GM19240 (cell line): ENCODE data around the gene GDPD5.

Experiments
- DNase-seq: peaks from one replicate; pipeline ENCODE4 v3.0.0; 2011; ENCODE audit warnings: low spot score; ENCODE audit not compliant: insufficient read length

Gene GDPD5

DNA sequence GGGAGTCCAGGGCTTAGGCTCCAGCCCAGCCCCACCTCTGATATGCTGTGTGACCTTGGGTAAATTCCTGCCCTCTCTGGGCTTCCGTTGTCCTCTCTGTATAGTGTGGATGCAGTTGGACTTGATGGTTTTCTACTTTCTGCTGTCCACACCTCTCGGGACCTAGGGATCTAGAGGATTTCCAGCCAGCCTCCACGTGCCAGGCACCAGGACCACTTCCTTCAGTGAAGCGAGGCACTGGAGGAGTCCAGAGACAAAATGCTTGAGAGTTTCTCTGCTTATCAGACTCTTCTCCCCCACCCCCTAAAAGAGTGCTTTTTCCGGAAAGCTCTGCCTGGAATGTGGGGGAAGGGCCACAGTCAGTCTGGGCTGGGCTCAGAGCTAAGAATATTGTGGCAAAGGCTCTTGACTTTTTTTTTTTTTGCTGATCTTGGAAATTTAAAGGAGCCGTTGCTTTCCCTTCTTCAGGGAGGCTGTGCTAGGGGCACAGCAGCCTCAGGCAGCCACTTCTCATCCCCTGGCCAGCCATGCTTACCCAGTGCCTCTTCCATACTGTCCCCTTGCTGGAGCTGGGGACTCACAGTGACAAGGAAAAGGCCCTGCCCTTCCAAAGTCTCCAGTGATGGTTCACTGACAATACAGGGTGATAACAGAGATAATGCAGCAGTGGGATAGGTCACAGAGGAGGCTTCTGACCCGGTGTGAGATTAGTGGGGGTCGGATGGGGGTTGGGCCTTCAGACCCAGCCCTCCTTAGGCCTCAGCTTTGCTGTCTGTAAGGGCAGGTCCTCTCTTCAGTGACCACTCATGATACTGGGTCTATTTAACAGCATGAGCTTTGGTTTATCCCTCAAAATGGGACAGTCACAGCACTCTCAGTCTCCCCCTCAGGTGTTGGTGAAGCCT lies 33.5 kb upstream of the GDPD5 start:
- no peak for DNase-seq

DNA sequence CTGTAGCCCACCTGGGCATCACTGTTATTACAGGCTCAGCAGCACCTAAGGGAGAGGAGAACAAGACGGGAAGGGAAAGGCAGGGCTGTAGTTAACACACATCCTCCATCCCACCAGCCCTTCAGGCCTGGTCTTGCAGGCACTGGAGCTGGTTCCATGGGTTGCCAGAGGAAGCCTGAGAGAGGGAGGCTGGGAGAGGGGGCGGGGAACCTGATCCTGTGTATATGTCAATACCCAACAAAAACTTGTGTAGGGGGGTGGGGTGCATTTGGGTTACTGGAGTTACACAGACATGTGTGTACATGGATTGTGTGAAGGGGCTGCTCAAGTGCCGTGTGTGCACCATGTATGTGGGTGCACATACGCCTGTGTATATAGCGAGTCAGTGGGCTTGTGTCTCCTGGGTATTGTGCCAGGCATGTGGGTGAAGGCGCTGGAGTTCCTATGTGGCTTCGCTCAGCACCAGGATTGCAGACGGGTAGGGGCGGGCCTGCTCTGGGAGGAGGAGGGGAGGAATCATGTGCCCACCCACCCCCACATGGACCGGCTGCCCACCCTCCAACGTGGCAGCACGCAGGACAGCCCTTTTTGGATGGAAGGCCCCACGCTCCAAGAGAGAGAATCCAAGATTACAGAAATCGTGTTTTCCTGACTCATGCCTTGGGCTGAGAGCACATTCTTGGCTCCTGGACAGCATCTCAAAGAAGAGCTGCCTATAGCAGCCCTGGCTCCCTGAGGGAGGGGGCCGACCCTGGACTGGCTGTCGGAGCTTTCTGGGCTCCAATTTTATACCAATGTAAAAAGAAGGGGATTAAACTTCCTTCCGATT lies 32.1 kb upstream of the GDPD5 start:
- DNase-seq: no peak

DNA sequence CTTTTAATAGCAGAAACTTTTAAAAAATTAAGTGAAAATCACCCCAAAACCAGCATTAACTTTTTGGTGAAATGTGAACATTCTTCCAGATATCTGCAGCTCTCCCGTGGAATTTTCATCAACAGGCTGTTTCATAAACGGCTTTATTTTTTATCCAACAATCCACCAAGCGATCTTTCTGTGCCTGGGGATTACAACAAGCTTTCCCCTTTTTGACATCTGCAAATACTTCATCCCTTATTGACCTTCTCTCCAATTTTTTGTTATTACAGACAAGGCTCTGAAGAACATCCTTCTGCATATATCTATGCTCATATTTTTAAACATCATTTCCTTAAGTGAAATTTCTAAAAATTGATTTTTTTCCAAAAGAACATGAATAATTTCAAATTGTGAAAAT lies 30.5 kb upstream of the GDPD5 start:
- DNase-seq: no peak

DNA sequence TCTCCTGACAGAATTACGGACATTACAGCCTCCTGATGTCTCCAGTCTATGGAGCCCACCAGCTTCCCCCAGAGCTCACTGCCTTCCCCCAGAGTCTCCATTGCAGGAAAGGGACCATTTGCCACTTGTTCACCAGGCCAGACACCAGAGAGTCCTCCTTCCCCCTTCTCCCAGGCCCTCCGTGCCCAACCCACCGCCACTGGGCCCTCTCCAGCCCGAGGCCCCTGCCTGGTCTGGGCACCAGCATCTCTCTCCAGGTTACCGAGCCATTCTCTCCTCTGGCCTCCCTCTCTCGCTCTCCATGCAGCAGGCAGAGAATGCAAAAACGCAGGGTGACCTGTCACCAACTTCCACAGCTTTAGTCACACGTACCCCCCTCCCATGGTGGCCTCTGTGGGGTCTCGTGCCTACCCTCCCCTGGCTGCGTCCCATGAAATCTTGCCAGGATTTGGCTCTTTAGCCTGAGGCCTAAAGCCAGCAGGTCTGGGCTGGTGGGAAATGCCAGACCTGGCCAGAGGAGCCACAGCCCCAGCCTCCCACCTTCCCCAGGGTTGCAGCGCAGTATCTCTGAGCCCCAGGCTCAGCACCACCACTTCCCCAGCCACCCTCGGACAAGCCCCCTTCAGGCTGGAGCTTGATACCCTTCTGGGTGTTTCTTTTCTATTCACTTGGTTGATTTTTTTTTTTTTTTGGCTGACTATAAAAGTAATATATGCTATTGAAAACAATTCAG lies 29.5 kb upstream of the GDPD5 start:
- DNase-seq: no peak

DNA sequence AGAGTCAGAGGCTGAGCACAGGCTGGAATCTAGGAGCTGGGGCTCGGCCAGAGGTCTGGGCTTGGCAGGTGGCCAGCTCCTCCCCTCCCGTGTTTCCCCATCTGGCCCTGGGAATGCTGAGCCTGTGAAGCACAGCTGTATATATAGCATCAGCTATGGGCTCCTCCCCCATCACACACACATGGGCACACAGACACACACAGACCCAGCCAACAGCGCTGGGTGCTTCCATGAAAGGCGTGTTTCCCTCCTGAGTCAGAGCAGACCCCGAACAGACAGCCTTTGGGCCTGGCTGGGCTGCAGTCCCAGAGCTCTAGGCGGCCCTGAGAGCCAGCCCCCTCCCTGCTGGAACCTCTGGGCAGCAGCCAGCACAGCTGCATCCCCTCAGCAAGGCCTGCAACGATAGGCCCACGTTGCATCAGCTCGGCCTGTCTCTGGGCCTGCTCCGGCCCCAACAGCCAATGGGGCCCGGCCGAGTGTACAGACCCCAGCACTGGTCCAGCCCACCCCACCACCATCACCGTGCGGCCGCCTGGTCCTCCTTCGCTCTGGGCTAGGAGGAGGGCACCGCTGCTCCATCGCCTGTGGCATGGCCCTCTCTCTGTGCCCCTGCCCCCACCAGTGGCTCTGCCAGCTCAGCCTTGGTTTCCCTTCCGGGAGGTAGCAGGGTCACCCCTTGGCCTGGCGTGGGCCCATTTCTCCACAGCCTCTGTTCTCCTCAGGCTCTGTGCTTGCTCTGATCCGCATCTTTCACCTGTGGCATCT lies 28.7 kb upstream of the GDPD5 start:
- no peak for DNase-seq

DNA sequence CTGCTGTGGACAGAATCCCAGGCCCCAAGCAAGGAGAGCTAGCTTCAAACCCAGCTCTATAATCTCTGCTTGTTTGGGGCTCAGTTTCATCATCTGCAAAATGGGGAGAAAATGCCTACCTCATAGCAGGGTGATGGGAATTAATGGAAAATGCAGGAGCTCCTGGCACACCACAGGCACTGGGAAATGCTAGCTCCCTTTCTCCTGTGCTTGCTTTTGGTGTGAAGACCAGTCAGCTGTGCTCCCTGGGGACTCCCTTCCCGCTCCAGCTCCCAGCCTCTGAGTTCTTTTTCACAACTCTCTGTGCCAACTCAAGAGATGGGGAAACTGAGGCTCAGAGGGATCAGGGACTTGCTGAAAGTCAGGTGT lies 28.1 kb upstream of the GDPD5 start:
- no peak for DNase-seq

DNA sequence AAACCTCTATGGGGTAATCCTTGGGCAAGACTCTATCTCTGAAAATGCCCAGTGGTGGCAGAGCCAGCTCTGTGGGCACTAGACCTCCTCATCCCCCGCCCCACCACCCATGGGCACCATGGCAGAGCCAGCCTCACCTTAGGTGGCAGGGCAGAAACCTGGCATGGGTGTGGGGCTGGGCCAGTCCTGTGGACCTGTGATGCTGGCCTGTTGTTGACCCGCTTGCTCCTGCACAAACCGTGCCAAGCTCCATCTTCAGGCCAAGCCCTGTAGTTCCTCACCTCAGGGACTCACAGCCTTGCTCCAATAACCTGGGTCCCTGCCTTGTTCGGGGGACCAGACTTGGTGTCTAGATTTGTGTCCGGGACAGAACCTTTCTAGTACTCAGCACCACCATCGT lies 27.4 kb upstream of the GDPD5 start:
- no peak for DNase-seq

DNA sequence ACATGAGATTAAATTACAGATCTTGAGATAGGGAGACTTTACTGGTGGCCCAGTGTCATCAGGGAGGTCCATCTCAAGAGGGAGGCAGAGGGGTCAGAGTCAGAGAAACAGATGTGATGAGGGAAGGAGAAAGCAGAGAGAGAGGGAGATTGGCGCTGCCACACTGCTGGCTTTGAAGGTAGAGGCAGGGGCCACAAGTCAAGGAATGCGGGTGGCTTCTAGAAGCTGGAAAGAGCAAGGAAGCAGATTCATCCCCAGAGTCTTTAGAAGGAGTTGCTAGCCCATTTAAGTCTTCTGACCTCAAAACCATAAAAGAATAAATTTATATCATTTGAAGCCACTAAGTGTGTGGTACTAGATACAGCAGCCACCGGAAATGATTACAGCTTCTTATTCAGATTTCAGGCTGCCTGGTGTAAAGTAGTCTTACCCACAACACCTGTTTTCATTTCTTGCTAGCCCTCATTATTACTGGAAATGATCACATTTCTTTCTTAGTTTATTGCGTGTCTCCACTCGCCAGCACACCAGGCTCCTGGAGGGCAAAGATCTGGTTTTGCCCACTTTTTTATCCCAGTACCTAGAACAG lies 23.7 kb upstream of the GDPD5 start:
- DNase-seq: no peak

DNA sequence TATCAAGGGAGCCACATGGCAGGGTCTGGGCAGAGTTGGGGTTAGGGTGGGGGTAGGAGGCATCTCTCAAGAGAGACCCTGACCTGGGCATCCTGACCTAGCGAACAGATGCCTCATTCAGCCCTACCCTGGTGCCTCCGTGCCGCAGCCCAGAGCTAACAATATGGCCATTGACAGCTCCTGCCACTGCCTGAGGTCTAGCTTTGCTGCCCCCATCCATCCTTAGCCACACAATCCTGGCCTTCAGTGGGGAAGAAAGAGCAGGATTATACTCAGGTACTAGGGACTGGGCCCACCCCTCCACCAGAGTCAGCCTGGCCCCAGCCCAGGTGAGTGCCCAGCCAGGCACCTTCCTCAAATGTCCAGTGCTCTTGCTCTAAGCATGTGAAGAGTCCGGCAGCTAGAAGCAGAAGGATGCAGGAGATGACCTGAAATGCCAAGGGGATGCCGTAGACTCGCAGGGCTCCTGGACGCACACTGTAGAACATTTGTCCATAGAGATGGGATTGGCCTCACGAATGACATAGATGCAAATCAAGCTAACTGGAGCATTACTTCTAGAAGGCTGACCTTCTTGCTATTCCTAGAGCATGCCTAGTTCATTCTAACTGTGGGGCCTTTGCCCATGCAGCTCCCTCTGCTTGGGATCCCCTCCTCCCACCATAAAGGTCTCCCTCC lies 23.0 kb upstream of the GDPD5 start:
- DNase-seq: no peak

DNA sequence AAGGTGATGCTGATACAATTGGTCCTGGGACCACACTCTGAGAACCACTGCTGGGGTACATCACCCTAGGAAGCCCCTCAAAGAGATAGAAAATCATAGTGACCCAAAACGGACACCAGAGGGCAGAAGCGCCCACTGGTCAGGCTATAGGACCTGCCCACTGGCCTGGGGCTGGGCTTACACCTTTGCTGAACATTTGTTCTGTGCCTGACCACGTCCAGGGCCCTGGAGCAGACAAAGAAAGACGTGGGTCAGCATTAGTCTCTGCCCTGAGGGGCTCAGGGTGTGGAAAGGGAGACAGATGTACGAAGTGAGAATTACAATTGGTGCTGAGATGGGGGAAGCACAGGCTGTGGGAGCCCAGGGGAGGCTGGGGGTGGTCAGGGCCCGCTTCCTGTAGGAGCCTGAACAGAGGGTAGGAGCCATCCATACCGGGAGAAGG lies 21.9 kb upstream of the GDPD5 start:
- DNase-seq: peak; percentile 67

DNA sequence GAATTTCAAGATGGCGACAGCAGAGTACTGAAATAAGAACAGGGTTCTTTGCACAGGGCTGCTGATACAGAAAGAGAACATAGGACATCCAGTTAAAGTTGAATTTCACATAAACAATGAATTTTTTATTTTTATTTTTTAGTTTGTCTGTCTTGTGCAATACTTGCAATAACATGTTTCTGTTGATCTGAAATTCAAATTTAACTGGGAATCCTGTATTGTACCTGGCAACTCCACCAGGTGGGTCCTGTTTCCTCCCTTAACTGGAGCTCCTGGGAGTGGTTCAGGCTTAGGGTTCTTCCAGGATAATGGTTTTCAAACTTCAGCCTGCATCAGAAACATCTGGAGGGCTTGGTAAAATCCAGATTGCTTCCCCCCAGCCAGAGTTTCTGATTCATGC lies 21.4 kb upstream of the GDPD5 start:
- DNase-seq: no peak

DNA sequence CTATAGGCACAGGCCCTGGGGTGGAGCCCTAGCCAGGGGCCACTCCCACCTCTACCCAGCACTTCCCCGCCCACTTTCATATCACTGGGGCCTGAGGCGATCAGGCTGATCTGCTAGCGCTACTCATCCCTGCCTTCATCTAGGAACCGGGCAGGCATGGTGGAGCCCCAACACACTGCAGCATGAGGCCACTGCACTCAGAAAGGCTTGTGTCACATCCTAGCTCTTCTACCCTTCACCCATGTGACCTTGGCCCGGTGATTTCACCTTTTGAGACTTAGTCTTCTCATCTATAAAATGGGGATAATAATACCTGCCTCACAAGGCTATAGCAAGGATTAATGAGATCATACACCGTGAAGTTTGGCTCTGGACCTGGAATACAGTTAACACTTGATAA lies 18.1 kb upstream of the GDPD5 start:
- no peak for DNase-seq

DNA sequence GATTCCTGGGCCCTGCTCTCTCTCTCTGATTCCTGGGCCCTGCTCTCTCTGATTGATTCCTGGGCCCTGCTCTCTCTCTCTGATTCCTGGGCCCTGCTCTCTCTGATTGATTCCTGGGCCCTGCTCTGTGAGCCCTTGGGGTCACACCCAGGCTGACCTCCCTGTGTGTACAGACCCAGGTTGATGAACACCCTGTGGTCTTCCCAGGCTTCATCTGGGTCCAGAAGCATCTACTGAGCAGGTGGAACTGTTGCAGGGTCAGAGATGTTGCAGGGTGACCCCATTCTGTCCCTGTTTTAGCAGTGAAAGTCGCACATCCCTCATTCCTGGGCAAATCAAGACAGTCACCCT lies 16.3 kb upstream of the GDPD5 start:
- no peak for DNase-seq

DNA sequence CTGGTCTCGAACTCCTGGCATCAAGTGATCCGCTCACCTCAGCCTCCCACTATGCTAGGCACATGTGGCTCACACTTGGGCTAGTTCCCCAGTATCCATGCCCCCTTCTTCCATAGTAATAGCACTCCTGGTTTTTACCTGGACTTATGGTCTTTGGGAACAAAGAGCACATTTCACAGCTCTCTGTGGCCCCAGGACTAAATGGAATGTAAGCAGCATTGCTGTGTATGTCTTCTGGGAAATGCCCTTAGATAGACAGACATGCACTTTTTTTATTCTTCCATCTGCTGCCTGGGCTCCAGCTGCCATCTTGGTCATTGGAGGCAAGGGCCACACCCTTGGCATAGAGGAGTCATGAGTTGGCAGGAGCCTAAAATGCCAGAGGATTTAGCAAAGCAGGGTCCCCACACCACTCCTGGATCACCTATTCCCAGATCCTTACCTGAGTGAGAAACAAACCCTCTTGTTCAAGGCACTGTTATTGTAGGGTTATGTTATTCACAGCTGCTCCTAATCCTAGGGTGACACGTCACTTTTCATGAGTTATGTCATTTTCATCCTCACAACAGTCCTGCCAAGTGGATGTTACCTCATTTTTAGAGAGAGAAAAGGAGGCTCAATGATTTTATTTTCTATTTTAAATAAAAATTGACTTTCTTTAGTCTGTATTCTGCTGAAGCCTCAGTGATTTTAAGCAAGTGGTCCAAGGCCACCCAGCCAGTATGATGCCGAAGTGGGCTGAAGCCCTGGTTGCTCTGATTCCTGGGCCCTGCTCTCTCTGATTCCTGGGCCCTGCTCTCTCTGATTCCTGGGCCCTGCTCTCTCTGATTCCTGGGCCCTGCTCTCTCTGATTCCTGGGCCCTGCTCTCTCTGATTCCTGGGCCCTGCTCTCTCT lies 15.7 kb upstream of the GDPD5 start:
- DNase-seq: no peak

DNA sequence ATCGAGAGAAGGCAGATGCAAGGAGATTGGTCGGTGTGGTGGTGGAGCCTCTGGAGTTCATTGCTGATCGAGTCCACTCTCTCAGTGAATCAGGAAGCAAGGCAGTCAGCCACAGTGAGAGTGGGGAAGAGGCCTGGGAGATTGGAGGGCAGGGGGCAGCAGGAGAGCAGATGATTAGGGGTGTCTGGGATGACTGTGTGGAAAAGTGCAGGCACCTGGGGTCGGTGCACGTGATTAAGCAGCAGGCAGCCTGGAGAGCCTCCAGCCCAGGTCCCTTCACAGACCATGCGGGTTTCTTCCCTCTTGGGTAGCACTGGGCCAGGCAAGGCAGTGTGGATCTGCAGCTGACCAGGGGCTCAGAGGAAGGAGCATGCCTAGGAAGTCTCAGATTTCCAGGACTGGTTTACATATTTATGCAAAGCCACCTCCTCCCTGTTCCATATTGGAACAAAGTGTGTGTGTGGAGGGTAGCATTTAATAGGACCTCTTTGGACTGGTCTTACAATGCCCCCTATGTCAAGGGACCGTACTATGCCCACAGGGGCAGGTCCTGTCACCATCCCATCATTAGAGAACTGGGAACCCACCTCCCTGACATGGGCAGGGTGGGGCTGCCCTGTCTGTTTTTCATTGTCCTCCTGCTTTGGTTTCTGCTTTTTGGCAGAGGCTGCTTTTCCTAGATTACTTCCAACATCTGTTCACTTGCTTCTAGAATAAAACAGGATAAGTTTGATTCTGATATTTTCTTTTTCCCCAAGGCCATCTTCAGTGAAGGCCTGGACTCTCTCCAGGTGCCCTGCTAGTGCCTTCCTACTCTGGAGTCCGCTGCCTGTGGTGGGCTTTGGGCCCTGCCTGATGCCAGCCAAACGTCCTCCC lies 14.0 kb upstream of the GDPD5 start:
- DNase-seq: no peak

DNA sequence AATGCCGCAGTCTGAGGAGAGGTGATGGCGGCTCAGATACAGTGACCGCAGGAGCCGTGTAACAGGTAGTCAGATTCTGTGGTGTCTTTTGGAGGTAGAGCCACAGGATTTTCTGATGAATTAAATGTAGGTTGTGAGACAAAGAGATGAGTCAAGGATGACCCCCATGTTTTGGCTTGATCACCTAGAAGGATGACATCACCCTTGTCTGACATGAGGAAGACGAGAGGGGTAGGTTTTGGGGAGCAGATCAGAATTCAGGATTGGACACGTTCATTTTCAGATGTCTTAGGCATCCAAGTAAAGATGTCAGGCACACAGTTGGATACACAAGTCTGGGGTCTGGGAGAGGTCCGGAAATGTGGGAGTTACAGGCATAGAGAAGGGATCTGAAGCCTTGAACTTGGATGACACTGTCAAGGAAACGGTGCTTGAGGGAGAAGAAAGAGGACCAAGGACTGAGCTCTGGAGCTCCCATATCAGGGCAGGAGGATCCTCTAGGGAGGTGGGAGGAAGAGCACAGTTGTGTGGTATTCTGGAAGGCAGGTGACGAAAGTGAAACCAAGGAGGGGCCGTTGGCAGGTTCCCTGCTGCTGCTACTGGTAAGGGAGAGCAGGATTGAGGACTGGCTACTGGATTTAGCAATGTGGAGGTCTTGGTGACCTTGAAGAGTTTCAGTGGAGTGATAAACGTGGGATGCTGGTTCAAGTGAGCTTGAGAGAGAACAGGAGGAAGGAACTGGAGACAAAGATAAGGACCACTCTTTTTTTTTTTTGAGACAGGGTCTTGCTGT lies 12.6 kb upstream of the GDPD5 start:
- no peak for DNase-seq

DNA sequence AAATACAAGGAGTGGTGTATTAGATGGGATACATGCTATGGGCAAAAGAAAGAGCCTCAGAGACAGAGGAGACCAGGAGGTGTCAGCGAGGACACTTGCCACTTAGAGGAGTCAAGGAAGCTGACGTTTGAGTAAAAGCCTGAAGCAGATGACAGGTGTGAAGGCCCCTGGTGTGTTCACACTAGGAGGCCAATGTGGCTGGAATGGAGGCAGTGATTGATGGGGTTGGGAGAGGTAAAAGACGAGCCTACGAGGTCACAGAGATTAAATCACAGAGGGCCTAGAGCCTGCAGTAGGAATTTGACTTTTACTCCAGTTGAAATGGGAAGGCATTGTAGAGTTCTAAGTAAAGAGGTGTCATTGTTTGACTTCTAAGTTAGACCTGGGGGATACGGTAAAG lies 12.0 kb upstream of the GDPD5 start:
- DNase-seq: no peak
